GM19463 (cell line): ENCODE measurements around the gene SLC6A20.
"Not testable (repeated sequence)": the region's sequence is repeated elsewhere in the genome, so short reads cannot be mapped to it uniquely, and the experiment has no call there.

Experiments used
- ATAC-seq: cut with Tn5 transposase; IDR thresholded peaks from one replicate; pipeline ENCODE4 v1.9.1; 2021; ENCODE audit warnings: mild to moderate bottlenecking, moderate library complexity; ENCODE audit not compliant: unreplicated experiment

Gene SLC6A20

GRCh38 chr3:45761831-45762230, 34.5 kb downstream of the SLC6A20 start:
- no peak for ATAC-seq

DNA sequence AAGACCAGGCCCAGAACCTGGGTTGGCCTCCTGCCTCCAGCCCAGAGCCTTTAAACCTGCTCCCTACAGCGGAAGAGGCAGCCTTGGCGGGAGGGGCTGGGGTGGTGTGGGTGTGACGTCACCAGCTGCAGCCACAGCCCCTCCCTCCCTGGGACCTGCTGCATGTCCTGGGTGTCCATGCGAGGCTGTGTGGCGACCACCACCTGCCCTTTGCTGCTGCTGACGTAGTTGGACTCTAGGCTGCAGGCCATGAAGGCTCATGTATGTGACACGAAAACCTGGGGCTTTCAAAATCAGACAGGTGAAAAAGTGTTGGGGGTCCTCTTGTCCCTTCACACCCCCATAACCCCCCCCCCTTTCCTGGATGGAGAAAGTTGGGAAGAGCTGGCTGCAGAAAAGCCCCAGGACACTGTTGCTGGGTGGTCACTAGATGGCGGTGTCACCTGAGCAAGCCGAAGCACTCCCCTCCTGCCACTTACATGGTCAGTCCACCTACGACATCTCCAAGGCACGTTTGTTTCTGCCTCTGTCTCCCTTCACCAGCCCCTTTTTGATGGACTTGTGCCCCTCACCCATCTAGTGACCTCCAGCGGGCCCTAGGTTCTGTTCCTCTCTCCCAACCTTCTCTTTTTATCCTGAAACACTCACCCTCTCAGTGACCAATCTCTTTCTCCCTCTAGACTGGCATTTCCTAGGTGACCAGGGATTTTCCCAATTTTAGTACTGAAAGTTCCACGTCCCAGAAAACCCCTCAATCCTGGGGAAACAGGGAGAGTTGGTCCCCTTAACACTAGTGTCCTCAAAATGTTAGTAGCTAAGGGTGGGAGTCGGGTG, 35.2 kb downstream of the SLC6A20 start:
- no peak for ATAC-seq

DNA sequence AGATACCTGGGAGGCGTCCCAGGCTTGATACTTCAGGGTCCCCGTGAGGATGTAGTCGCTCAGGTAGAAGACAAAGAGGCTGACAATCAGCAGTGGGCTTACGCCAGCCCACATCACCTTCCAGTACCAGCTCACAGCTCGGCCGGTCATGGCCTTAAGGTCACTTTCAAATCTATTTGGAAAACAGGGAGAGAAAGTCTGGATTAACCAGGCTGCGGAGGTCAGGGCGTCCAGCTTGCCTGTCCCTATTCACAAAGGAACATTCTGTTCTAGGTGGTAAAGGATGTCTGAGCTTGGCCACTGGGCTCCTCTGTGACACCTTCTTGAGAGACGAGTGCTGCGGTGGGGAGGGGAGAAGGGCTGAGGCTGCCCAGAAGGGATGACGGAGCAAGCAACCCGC, 36.5 kb downstream of the SLC6A20 start:
- ATAC-seq: no peak

GRCh38 chr3:45758871-45759270, 37.5 kb downstream of the SLC6A20 start:
- ATAC-seq: no peak

- ATAC-seq: not testable (repeated sequence)
Observed at GRCh38 chr3:45757141-45757540, 39.2 kb downstream of the SLC6A20 start.

DNA sequence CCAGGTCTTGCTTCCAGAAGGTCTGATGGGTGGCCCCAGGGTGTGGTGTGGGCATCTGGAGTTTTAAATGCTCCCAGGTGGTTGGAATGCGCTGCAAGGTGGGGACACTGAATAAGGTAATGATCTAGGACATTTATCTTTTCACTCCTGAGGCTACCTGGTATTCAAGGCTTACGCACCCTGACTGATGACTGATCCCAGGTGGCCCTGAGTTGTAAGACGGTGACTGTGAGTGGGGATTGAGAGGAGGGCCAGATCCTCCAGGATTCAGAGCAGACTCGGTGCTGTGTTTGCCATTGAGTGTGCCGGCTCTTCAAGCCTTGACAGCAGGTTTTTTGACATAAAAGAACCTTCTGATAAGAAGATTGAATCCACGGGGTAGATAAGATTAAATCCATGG, 40.3 kb downstream of the SLC6A20 start:
- no peak for ATAC-seq

DNA sequence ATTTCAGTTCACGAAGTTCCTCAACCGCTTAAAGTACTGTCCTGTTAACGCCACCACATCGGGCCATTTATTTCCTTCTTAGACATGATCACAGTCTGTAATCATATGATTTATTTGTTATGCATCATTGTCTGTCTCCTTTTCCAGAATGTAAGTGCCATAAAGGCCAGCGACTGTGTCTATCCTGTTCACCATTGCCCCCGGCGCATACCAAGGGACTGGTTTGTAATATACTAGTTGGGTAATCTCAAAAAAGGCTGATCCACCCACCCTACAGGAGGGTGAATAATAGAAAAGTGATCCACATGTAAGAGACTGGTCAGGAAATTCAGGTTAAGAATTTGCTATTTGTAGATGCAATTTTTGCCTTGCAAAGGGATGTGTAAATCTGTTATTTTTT, 41.9 kb downstream of the SLC6A20 start:
- ATAC-seq: no peak

- ATAC-seq: no peak
Observed at GRCh38 chr3:45753095-45753494, 43.2 kb downstream of the SLC6A20 start.

- no peak for ATAC-seq
Observed at GRCh38 chr3:45751537-45752242, 44.6 kb downstream of the SLC6A20 start.

DNA sequence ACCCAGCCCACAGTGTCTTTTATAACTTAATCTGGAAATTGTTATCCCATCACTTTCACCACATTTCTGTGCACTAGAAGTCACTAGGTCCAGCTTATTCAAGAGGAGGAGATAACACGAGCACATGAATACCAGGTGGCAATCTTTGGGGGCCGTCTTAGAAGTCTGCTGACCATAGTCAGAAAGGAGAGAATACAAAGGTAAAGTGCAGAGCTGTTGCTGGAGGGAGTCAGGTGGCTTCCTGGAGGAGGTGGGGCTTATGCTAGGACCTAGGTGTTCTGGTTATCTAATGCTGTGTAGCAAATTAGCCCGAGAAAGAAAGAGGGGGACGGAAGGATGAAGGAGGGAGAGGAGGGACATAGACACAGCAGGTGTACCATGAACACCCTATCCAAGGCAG, 46.5 kb downstream of the SLC6A20 start:
- no peak for ATAC-seq

DNA sequence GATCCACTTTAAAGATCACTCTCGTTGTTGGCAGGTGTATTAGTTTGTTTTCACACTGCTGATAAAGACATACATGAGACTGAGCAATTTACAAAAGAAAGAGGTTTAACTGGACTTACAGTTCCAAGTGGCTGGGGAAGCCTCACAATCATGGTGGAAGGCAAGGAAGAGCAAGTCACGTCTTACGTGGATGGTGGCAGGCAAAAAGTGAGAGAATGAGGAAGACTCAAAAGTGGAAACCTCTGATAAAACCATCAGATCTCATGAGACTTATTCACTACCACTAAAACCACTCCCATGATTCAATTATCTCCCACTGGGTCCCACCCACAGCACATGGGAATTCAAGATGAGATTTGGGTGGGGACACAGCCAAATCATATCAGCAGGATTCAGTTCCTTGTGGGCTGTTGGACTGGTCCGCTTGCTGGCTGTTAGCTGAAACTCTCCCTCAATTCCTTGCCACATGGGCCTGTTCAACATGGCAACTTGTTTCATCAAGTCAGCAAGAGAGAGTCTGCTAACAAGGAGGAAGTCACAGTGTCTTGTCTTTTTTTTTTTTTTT, 47.2 kb downstream of the SLC6A20 start:
- not testable (repeated sequence) for ATAC-seq

- ATAC-seq: no peak
Observed at GRCh38 chr3:45748068-45748467, 48.3 kb downstream of the SLC6A20 start.

- ATAC-seq: no peak
Observed at GRCh38 chr3:45746777-45747622, 49.3 kb downstream of the SLC6A20 start.

DNA sequence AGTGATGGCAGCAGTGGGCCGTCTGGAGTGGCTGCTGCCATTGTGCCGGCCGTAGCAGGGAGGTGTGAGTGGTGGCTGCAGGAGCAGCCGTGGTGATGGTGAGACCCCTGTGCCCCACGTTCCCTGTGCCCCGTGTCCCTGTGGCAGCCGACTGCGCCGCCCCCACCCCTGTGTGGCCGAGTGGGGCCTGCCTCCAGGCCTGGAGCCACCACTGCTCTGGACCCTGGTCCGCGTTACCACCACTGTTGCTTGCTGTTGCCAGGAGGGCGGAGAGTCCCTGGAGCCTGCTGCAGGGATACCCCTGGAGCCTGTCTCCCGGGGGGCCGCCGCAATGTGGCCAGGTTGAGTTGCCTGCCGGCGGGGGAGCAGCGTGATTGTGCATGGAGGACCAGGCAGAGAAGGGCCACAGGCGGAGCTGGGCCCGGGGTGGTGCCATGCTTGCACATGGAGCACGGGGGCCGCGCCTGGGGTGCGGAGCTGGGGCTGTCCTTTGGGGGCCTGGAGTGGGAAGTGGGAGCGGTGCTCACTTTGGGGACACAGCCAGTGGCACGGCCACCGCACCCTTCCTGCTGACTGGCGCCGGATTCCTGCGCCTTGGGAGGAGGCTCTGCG, 50.1 kb downstream of the SLC6A20 start:
- ATAC-seq: no peak

DNA sequence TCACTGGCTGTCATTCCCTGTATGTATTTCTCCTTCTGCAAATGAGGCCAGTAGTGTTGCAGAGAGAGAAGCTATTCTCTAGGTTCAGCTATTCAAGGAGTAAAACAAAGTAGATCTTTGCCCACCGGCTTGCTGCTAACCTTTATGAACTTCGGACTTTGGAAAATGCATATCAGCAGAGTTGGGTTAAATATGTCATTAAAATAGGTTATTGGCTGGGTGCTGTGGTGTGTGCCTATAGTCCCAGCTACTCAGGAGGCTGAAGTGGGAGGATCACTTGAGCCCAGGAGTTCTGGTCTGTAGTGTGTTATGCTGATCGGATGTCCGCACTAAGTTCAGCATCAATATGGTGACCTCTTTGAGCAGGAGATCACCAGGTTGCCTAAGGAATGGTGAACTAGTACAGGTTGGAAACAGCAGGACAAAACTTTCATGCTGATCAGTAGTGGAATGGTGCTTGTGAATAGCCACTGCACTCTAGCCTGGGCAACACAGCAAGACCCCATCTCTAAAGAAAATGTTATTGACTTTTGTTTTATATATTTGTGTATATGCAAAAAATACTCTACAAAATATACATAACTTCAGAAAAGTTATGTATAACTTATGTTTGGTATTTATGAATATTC, 53.8 kb downstream of the SLC6A20 start:
- no peak for ATAC-seq

- no peak for ATAC-seq
Observed at GRCh38 chr3:45741742-45742460, 54.4 kb downstream of the SLC6A20 start.

GRCh38 chr3:45741247-45741646, 55.1 kb downstream of the SLC6A20 start:
- no peak for ATAC-seq

- no peak for ATAC-seq
Observed at GRCh38 chr3:45739991-45740390, 56.3 kb downstream of the SLC6A20 start.

DNA sequence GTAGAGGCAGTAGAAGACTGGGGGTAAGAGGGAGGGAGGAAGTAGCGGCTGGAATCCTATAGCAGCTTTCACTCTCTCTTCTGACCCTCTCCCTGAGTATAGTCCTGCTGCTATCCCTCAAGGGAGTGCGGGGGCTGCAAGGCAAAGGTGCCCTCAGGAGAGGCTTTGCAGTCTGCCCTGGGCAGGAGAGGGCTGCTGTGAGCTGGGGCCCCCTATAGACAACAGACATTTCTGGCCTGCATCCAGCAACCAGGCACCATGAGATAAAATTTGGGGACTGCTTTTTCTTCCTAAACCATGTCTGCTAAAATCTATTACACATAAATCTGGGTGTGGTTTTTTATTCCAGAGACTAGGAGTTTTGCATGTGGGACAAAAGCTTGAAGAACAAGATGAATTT, 59.1 kb downstream of the SLC6A20 start:
- no peak for ATAC-seq

- ATAC-seq: no peak
Observed at GRCh38 chr3:45736707-45737106, 59.6 kb downstream of the SLC6A20 start.
